Kidney epithelial cell (primary cell): ENCODE measurements around the gene G3BP1. TPM values are rescaled to one million over a fixed set of nuclear protein-coding genes. Genes with fewer than 3 reads are reported as not detected.

Source experiments
- total RNA-seq: library from RNA; depleted of rRNA; stranded (reverse); fragments of >200 nt; gene quantifications from 2 replicates; pipeline ENCODE4 v1.2.3, GENCODE V29; 2015

Gene G3BP1
- total RNA-seq, 1 donor from 2014 or later = 154 TPM

Other genes with a start within 250 kb of the G3BP1 start
- 0.58 and 0.96 TPM in 2 replicates for gene FAT2, start 180.6 kb upstream of the G3BP1 start, total RNA-seq
- gene SPARC, start 85.0 kb upstream of the G3BP1 start, total RNA-seq = 139 and 140 TPM in 2 replicates
- gene ATOX1, start 13.3 kb upstream of the G3BP1 start, total RNA-seq = 91.6 and 118 TPM in 2 replicates
- not detected in 2 replicates for gene GLRA1, start 152.9 kb downstream of the G3BP1 start, total RNA-seq